ENCODE measurements around the gene SLC22A3. TPM values are rescaled to one million over a fixed set of nuclear protein-coding genes. Genes with fewer than 3 reads are reported as not detected.

Gene SLC22A3
- polyA plus RNA-seq, 1 of the 3 experiments (the other 2 are of a cell fraction) = not detected

DNA sequence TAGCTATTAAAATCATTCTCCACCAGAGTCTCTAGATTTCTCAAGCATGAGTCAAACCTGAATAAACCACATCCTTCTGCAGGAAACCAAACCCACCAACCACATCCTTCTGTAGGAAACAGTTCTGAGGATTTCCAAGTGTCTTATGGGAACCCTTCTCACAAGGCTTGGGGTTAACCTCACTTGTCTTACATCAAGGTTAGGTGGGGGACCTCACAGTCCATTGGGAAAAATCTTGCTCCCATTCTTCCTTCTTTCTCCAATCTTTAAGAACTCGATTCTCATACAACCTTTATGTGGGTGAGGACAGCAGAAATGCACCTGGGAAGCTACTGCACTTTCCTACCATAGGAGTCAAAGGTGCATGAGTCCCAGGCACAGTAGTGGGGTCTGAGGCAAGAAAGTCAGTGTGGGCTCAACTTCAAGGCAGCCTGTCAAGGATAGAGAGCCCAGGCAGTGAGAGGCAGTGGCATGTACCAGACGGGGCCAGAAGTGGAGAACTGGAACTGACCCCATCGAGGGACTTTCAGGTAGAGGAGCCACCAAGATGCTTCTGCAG lies 114.5 kb downstream of the SLC22A3 start:
- POLR2A ChIA-PET = no interaction called here
- H3K4me2 ChIP-seq = peak overlapping the region; percentile 45; the same call in 1 of the 2 replicates
- peaks cover 0 to 4% of the 10 kb centered on the region in 2 experiments; a peak in 1 of 4 replicates for H3K4me1 ChIP-seq (ENCODE audit: control insufficient read depth in 1 of 2, insufficient read depth in 2 of 2, low read depth in 1 of 2, low read length in 1 of 2)
- H3K27me3 ChIP-seq (ENCODE audit: insufficient read depth) = no peaks in the 10 kb centered on the region
- CTCF ChIA-PET = no interaction called here
- TF ChIP-seq, protein P1, sequence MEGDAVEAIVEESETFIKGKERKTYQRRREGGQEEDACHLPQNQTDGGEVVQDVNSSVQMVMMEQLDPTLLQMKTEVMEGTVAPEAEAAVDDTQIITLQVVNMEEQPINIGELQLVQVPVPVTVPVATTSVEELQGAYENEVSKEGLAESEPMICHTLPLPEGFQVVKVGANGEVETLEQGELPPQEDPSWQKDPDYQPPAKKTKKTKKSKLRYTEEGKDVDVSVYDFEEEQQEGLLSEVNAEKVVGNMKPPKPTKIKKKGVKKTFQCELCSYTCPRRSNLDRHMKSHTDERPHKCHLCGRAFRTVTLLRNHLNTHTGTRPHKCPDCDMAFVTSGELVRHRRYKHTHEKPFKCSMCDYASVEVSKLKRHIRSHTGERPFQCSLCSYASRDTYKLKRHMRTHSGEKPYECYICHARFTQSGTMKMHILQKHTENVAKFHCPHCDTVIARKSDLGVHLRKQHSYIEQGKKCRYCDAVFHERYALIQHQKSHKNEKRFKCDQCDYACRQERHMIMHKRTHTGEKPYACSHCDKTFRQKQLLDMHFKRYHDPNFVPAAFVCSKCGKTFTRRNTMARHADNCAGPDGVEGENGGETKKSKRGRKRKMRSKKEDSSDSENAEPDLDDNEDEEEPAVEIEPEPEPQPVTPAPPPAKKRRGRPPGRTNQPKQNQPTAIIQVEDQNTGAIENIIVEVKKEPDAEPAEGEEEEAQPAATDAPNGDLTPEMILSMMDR (IDR thresholded peaks at IDR 0.05) = no peak
- TF ChIP-seq SMC3 (IDR thresholded peaks at IDR 0.05; ENCODE audit: low read depth, low read length) (no peak), GABPA (IDR thresholded peaks at IDR 0.05; ENCODE audit: low read depth) (peak; percentile 18; the same call in 1 of the 2 replicates), MEF2A (IDR thresholded peaks at IDR 0.05; ENCODE audit: borderline replicate concordance, low read depth) (no peak), EP300 (IDR thresholded peaks at IDR 0.05; ENCODE audit: borderline replicate concordance in 1 of 2, low read depth in 1 of 2, low read length in 1 of 2) (no peak), JUND (IDR thresholded peaks at IDR 0.05) (peak; percentile 62), TCF12 (IDR thresholded peaks at IDR 0.05) (0 out of 2 replicates have a peak, but pooled peaks have one; percentile 8), RAD21 (IDR thresholded peaks at IDR 0.05; ENCODE audit: low read length) (no peak), IRF3 (IDR thresholded peaks at IDR 0.05; ENCODE audit: low read depth, low read length) (no peak), RXRA (IDR thresholded peaks at IDR 0.05; ENCODE audit: borderline replicate concordance, low read depth) (no peak), USF2 (IDR thresholded peaks at IDR 0.05; ENCODE audit: borderline replicate concordance, low read depth, low read length) (no peak), TAF1 (IDR thresholded peaks at IDR 0.05; ENCODE audit: borderline replicate concordance, low read depth, low read length) (no peak), NRF1 (IDR thresholded peaks at IDR 0.05; ENCODE audit: low read depth, low read length) (no peak), RCOR1 (IDR thresholded peaks at IDR 0.05; ENCODE audit: low read length) (no peak), GATA2 (CRISPR knock-in tag; IDR thresholded peaks at IDR 0.05) (no peak), TEAD4 (IDR thresholded peaks at IDR 0.05; ENCODE audit: borderline replicate concordance, insufficient read depth) (peak; percentile 30; the same call in 1 of the 2 replicates)
- TF ChIP-seq, protein P2, sequence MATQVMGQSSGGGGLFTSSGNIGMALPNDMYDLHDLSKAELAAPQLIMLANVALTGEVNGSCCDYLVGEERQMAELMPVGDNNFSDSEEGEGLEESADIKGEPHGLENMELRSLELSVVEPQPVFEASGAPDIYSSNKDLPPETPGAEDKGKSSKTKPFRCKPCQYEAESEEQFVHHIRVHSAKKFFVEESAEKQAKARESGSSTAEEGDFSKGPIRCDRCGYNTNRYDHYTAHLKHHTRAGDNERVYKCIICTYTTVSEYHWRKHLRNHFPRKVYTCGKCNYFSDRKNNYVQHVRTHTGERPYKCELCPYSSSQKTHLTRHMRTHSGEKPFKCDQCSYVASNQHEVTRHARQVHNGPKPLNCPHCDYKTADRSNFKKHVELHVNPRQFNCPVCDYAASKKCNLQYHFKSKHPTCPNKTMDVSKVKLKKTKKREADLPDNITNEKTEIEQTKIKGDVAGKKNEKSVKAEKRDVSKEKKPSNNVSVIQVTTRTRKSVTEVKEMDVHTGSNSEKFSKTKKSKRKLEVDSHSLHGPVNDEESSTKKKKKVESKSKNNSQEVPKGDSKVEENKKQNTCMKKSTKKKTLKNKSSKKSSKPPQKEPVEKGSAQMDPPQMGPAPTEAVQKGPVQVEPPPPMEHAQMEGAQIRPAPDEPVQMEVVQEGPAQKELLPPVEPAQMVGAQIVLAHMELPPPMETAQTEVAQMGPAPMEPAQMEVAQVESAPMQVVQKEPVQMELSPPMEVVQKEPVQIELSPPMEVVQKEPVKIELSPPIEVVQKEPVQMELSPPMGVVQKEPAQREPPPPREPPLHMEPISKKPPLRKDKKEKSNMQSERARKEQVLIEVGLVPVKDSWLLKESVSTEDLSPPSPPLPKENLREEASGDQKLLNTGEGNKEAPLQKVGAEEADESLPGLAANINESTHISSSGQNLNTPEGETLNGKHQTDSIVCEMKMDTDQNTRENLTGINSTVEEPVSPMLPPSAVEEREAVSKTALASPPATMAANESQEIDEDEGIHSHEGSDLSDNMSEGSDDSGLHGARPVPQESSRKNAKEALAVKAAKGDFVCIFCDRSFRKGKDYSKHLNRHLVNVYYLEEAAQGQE (IDR thresholded peaks at IDR 0.05; ENCODE audit: low read depth, low read length) = no peak
- TF ChIP-seq, protein P3, sequence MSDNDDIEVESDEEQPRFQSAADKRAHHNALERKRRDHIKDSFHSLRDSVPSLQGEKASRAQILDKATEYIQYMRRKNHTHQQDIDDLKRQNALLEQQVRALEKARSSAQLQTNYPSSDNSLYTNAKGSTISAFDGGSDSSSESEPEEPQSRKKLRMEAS (IDR thresholded peaks at IDR 0.05; ENCODE audit: low read depth) = no peak
- DNase-seq = no peak
- no peaks in the 10 kb centered on the region for H3K9me2 ChIP-seq
- H3K36me3 ChIP-seq (replicated peaks in 1 of 2; ENCODE audit: control insufficient read depth in 1 of 2, insufficient read depth in 2 of 2, low read length in 1 of 2) = no peaks in the 10 kb centered on the region
- H3K27ac ChIP-seq (ENCODE audit: low read depth in 2 of 2, low read length in 1 of 2) = peak overlapping the region in 1 of 2 experiments; percentile 69; a peak in 2 of 4 replicates
- peaks cover 10% of the 10 kb centered on the region for H3F3A ChIP-seq (replicated peaks; ENCODE audit: insufficient read depth)
- H3K9me3 ChIP-seq = no peaks in the 10 kb centered on the region
- H3K4me3 ChIP-seq (ENCODE audit: low read depth in 2 of 2, low read length in 1 of 2) = no peak overlapping the region
- H2AFZ ChIP-seq (ENCODE audit: low read depth) = peak overlapping the region; percentile 76; the same call in 1 of the 2 replicates
- H4K20me1 ChIP-seq (ENCODE audit: insufficient read depth) = no peaks in the 10 kb centered on the region
- no peak overlapping the region for H3K9ac ChIP-seq
- no peaks in the 10 kb centered on the region for H3K79me2 ChIP-seq (ENCODE audit: insufficient read depth)
- 19% methylated on average over 3 of the region's 3 CpGs for WGBS (ENCODE audit: low lambda C conversion rate)
